Ureter (tissue), 1 donor: ENCODE measurements around the gene SOD1. TPM values are rescaled to one million over a fixed set of nuclear protein-coding genes. Genes with fewer than 3 reads are reported as not detected.
"Not testable (repeated sequence)": the region's sequence is repeated elsewhere in the genome, so short reads cannot be mapped to it uniquely, and the experiment has no call there.

Source experiments
- DNase-seq: peaks from one replicate; pipeline ENCODE4 v3.0.0-alpha.2; 2020; ENCODE audit warnings: low spot score
- total RNA-seq: library from RNA; stranded (reverse); gene quantifications from one replicate; pipeline ENCODE4 v1.2.4, GENCODE V29; 2023
- donor health status: DM: yes; HTN: yes; CAD: no.

The SOD1 gene
- total RNA-seq: 192 TPM

GRCh38 chr21:31659536-31660258 is at the start of gene SOD1:
Gene SOD1 (plus strand): TSS chr21:31659693. CDS start chr21:31659770, 77 bp downstream.
- peak; percentile 96 for DNase-seq

GRCh38 chr21:31611445-31611844 is 48.0 kb upstream of the SOD1 start:
- DNase-seq: no peak

- DNase-seq: no peak
Measured at GRCh38 chr21:31612894-31613785, 46.4 kb upstream of the SOD1 start.

GRCh38 chr21:31614705-31615104 is 44.8 kb upstream of the SOD1 start:
- DNase-seq: no peak

GRCh38 chr21:31616216-31616615 is 43.3 kb upstream of the SOD1 start:
- DNase-seq: no peak

GRCh38 chr21:31618696-31619430 is 40.6 kb upstream of the SOD1 start:
- DNase-seq: no peak

- no peak for DNase-seq
Measured at GRCh38 chr21:31622397-31622796, 37.1 kb upstream of the SOD1 start.

- DNase-seq: no peak
Measured at GRCh38 chr21:31623664-31624063, 35.8 kb upstream of the SOD1 start.

GRCh38 chr21:31624181-31624580 is 35.3 kb upstream of the SOD1 start:
- DNase-seq: no peak

GRCh38 chr21:31624961-31625491 is 34.5 kb upstream of the SOD1 start:
- no peak for DNase-seq

- peak; percentile 86 for DNase-seq
Measured at GRCh38 chr21:31629972-31630711, 29.4 kb upstream of the SOD1 start.

- DNase-seq: not testable (repeated sequence)
Measured at GRCh38 chr21:31631881-31632280, 27.6 kb upstream of the SOD1 start.

GRCh38 chr21:31634993-31635392 is 24.5 kb upstream of the SOD1 start:
- DNase-seq: no peak

- DNase-seq: no peak
Measured at GRCh38 chr21:31636874-31637273, 22.6 kb upstream of the SOD1 start.

GRCh38 chr21:31641416-31641922 is 18.0 kb upstream of the SOD1 start:
- no peak for DNase-seq

- no peak for DNase-seq
Measured at GRCh38 chr21:31644643-31645042, 14.8 kb upstream of the SOD1 start.

- no peak for DNase-seq
Measured at GRCh38 chr21:31647650-31648049, 11.8 kb upstream of the SOD1 start.

- DNase-seq: no peak
Measured at GRCh38 chr21:31650930-31651329, 8.6 kb upstream of the SOD1 start.

GRCh38 chr21:31651491-31651890 is 8.0 kb upstream of the SOD1 start:
- not testable (repeated sequence) for DNase-seq

- no peak for DNase-seq
Measured at GRCh38 chr21:31654340-31654739, 5.2 kb upstream of the SOD1 start.
